ENCODE measurements around the gene CGB2.

CGB2 gene

DNA sequence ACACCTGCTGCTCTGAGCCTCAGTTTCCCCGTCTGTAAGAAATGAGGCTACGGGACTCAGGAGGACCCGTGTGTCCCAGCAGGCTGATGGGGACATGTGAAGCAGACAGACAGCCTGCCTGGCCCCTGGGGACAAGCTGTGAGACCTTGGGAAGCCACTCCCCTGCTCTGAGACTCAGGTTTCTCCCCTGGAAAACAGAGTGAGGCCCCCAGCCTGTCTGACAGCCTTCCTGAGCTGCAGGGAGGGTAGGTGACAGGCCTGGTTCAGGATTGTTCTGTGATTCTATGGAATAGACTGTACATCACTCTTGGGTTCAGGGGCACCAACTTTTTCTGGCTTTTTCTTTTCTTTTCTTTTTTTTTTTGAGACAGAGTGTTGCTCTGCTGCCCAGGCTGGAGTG lies 35.9 kb downstream of the CGB2 start:
- DNase-seq (ENCODE audit: low spot score) = no peak

DNA sequence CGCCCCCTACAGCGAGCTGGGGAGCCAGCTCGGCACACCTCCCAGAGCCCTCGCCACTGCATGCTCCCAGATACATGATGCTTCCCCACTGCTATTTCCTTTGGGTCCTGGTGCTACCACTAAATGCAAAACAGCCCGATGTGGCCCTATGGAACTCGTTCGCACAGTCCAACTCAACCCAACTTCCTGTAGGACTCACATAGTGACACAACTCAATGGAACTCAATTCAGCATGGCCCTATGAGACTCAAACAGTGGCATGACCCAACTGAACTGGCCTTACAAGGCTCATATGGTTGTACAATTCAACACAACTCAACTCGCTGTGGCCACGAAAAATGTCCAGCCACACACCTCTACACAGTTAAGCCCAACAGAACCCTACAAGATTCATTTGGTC lies 37.3 kb downstream of the CGB2 start:
- no peak for DNase-seq (ENCODE audit: low spot score)

DNA sequence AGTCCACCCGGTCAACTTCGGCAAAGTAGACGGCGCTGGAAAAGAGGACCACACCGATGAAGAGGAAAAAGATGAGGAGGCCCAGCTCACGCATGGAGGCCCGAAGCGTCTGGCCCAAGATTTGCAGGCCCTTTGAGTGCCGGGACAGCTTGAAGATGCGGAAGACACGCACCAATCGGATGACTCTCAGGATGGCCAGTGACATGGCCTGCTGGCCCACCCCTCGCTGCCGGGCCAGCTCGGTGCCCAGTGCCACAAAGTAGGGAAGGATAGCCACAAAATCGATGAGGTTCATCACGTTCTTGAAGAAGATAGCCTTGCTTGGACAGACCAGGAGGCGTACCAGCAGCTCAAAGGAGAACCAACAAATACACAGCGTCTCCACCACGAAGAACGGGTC lies 38.7 kb downstream of the CGB2 start:
- DNase-seq (ENCODE audit: low spot score) = no peak

DNA sequence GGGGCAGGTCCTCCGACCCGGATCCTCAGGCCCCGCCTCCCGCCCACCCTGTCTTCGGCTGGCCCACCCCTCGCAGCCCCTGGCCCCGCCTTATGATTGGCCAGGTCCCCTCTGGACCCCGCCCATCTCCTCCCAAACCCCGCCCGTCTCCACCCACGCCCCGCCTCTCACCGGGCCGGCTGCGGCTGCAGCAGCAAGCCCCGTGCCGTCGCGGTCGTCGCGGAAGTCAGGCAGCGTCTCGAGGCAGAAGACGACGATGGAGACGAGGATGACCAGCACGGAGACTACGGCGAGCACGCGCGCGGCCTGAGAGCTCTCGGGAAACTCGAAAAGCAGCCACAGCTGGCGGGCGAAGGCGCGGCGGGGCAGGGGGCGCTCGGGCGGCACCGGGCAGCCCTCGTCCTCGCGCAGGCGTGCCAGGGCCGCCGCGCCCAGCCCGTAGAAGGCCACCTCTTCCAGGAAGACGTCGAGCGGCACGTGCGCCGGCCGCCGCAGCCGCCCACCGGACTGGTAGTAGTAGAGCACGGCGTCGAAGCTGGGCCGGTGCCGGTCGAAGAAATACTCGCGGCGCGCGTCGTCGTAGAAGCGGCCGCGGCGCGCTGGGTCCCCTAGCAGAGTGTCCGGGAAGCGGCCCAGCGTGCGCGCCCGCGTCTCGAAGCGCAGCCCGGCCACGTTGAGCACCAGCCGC lies 40.3 kb downstream of the CGB2 start:
- no peak for DNase-seq (ENCODE audit: low spot score)

DNA sequence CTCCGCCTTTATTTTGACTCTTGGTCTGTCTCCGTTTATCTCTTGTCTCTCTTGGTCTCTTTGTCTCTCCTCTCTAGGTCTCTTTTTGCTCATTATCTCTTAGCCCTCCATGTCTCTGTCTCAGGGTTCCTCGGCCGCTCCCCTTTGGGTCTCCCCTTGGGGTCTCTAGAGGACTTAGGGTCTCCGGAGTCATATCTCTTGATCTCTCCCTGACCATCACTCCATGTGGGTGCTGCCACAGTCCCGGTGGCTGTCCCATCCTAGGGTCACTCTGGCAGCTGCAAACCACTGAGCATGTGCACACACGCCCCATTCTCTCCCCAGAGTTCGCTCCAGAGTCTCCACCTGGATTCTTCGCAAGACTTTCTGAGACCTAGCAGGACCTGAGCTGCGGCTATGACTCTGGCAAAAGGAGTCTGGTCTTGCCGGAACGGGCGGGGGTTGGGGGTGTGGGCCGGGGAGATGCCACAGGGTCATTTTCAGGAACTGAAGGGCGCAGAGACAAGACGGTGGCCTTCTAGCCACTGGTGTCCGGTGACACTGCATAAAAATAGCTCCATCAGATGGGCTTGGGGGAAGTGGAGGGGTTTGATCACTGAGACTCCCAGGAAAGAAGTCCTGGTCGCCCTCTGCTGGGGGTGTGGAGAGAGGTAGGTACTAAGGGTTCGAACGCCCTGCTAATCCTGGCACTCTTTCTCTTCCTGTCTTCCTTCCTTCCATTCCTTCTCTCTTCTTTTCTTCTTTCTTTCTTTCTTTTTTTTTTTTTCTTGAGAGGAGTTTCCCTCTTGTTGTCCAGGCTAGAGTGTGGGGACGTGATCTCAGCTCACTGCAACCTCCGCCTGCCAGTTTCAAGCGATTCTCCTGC lies 42.1 kb downstream of the CGB2 start:
- peak; percentile 48 for DNase-seq (ENCODE audit: low spot score)

DNA sequence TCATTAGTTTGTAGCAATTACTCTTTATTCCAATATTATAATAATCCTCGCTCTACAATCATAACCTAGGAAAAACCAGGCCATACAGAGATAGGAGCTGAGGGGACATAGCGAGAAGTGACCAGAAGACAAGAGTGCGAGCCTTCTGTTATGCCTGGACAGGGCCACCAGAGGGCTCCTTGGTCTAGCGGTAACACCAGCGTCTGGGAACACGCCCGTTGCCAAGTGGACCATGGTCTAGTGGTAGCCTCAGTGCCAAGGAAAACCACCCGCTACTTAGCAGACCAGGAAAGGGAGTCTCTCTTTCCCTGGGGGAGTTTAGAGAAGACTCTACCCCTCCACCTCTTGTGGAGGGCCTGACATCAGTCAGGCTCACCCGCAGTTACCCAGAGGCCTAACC lies 43.2 kb downstream of the CGB2 start:
- peak; percentile 80 for DNase-seq (ENCODE audit: low spot score)

DNA sequence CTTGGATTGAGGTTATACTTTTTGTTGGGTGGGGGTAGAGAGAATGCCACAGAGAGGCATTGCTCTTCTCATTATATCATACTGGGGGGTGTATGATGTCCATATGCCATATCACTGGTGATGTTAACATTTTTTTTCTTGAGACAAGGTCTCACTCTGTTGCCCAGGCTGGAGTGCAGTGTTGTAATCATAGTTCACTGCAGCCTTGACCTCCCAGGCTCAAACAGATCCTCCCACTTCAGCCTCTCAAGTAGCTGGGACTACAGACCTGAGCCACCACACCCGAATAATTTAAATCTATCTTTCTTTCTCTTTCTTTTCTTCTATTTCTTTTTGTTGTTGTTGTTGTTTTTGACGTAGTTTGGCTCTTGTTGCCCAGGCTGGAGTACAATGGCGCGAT lies 48.7 kb downstream of the CGB2 start:
- no peak for DNase-seq (ENCODE audit: low spot score)

DNA sequence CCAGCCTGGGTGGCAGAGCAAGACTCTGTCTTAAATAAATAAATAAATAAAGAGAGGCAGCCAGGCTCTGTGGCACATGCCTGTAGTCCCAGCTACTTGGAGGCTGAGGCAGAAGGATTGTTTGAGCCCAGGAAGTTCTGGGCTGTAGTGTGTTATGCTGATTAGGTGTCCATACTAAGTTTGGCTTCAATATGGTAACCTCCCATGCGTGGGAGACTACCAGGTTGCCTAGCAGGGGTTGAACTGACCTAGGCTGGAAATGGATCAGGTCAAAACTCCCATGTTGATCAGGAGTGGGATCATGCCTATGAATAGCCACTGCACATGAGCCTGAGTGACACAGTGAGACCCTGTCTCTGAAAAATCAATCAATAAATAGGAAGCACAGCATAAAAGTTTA lies 49.6 kb downstream of the CGB2 start:
- DNase-seq (ENCODE audit: low spot score) = no peak
